D721Med (cell line): Measurements from ENCODE around the gene TSNAX.
"Not testable (repeated sequence)": the region's sequence is repeated elsewhere in the genome, so short reads cannot be mapped to it uniquely, and the experiment has no call there.

Experiments
- DNase-seq: peaks from one replicate; pipeline ENCODE4 v3.0.0; 2011; ENCODE audit warnings: low spot score; ENCODE audit not compliant: insufficient read length
- FAIRE-seq: peaks from 2 replicates; lab custom pipeline; 2011; peaks lifted over from hg19 to GRCh38; lab: Jason Lieb, UNC
- TF ChIP-seq, protein P1 (sequence below): IDR thresholded peaks from 2 replicates; pipeline ENCODE4 v1.5.1; 2012; ENCODE audit warnings: mild to moderate bottlenecking, control low read depth; ENCODE audit not compliant: insufficient read depth; ENCODE audit errors: missing control alignments

TSNAX gene

DNA sequence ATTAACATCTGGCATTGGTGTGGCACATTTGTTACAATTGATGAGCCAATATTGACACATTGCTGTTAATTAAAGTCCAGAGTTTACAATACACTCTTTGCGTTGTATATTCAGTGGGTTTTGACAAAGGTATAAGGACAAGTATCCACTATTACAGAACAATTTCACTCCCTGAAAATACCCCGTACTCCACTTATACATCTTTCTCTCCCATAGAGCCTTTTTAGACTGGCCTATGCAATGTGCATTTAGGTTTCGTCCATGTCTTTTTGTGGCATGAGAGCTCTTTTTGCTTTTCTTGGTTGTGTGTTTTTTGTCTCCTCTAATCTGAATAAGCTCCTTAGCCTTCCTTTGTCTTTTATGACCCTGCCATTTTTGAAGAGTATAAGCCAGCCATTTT is 40.6 kb upstream of the TSNAX start:
- FAIRE-seq (peak; percentile 82), DNase-seq (no peak)
- TF ChIP-seq, protein P1, sequence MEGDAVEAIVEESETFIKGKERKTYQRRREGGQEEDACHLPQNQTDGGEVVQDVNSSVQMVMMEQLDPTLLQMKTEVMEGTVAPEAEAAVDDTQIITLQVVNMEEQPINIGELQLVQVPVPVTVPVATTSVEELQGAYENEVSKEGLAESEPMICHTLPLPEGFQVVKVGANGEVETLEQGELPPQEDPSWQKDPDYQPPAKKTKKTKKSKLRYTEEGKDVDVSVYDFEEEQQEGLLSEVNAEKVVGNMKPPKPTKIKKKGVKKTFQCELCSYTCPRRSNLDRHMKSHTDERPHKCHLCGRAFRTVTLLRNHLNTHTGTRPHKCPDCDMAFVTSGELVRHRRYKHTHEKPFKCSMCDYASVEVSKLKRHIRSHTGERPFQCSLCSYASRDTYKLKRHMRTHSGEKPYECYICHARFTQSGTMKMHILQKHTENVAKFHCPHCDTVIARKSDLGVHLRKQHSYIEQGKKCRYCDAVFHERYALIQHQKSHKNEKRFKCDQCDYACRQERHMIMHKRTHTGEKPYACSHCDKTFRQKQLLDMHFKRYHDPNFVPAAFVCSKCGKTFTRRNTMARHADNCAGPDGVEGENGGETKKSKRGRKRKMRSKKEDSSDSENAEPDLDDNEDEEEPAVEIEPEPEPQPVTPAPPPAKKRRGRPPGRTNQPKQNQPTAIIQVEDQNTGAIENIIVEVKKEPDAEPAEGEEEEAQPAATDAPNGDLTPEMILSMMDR: no peak

DNA sequence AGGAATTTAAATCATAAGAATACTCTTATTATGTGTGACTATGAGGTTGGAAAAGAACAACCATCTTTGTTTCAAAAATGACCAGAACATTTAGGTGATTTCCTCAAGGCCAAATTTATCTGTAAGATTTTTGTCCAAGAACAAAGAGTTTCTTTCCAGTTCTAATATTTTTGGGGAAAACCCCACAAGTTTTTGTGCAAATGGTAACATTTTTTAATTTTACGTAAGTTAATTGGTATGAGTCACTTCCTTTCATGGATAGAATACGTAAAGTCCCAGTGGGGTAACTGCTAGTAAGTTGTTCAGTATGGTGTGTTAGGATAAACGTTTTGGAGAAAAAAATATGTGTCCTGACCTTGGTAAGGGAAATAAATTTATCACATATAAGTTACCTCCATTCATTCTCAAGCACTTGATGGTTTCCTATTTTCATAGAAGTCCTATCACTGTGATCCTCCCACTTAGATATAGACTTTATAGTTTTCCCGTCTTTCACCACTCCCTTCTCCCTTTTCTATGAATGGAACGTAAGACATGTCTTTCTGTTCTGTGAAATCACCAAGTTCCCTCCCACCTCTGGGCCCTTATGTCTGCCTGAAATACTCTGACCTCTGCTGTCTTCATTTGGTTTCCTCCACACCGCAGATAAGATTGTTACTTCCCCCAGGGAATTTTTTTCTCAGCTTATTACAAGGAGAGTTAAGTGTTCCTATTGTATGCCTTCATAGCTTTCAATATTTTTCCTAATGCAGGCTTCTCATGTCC is 34.9 kb upstream of the TSNAX start:
- no peak for DNase-seq

DNA sequence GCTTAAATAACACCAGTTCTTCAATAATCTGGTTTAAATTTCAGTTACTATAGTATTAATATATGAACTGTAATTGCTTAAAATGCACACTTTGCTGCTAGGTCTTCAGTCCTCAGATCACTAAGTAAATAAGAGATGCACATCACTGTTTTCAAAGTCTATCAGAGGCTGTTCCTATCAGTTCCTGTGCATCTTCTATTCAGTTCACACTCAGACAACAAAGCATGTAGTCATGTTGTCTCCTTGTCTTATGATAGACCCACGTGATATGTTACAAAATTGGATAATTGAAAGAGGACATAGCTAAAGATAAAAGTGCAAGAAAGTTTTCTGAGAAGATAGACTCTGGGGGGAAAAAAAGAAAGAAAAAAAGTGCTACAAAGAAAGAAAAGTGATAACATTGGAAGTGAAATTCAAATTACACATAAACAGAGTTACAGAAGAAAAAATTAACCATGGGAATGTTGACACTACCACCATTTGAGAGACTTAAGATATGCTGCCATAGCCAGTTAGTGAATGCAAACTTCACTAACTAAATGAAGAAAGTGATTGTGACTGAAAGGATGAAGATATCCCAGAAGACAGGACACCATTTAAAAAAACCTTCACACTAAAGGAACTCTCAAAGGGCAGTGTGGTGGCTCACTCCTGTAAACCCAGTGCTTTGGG is 33.9 kb upstream of the TSNAX start:
- DNase-seq: no peak
- peak; percentile 64 for FAIRE-seq
- TF ChIP-seq, protein P1: no peak

More for the DNA sequence above, 34.9 kb upstream of the TSNAX start:
- FAIRE-seq: no peak
- TF ChIP-seq, protein P1: no peak

DNA sequence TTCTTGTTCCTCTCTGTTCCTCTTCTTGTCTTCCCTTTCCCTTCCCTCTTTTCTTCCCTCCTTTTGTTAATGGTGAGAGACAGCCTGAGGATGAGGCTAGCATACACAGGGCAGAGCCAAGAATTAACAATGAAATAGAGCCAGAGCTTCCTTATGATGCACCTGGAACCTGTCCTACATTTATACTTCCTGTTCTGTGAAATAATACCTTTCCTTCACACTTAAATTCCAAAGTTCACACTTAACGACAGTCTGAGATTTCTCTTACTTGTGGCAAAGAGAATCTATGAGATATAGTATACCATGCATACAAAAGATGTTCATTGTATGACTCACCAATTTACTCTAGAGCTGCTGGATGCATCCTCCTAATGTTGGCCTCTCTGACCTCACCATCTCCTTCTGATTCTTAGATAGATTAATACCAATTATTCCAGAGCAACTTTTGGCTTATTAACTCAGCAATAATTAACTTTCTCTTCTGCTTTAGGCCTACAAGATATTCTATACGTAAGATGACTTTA is 30.8 kb upstream of the TSNAX start:
- FAIRE-seq: no peak

DNA sequence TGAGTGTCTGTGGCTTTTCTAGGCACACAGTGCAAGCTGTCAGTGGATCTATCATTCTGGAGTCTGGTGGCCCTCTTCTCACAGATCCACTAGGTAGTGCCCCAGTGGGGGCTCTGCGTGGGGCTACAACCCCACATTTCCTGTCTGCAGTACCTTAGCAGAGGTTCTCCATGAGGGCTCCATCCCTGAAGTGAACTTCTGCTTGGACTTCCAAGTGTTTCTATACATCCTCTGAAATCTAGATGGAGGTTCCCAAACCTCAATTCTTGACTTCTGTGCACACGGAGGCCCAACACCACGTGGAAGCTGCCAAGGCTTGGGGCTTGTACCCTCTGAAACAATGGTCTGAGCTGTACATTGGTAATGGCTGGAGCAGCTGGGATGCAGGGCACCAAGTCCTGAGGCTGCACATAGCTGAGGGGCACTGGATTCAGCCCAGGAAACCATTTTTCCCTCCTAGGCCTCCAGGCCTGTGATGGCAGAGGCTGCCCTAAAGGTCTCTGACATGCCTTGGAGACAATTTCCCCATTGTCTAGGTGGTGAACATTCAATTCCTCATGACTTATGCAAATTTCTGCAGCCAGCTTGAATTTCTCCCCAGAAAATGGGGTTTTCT is 29.2 kb upstream of the TSNAX start:
- TF ChIP-seq, protein P1: no peak
- DNase-seq (no peak), FAIRE-seq (no peak)

More for the DNA sequence above, 30.8 kb upstream of the TSNAX start:
- DNase-seq: no peak
- TF ChIP-seq, protein P1: no peak

DNA sequence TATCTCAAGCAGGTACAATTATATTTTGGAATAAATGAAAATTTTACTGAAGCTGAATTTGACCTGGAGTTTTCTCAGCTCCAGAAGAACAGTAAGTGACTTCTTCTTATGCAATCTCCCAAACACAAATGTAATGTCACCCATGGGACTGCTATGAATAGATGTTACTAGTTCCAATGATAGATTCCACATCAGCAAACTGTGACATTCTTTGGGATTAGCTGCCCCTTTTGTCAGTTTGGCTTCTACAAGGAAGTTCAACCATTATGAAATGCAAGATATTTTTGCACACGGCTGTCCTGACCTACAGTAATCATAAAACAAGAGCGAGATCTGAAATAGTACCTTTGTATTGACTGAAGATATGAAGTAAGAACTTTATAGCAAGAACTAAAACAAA is 27.8 kb upstream of the TSNAX start:
- FAIRE-seq: no peak
- no peak for DNase-seq
- TF ChIP-seq, protein P1: no peak

DNA sequence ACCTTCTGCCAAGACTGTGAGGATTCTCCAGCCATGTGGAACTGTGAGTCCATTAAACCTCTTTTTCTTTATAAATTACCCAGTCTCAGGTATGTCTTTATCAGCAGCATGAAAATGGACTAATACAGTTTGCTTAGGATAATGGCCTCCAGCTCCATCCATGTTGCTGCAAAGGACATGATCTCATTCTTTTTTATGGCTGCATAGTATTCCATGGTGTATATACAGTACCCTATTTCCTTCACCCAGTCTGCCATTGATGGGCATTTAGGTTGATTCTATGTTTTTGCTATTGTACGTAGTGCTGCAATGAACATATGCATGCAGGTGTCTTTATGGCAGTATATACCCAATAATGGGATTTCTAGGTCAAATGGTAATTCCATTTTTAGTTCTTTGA is 25.3 kb upstream of the TSNAX start:
- FAIRE-seq: not testable (repeated sequence)

More for the DNA sequence above, 25.3 kb upstream of the TSNAX start:
- DNase-seq: not testable (repeated sequence)
